Neuronal stem cell (in vitro differentiated cells): Measurements from ENCODE around the gene TRIM46.
A peak's percentile ranks its signal among the peaks of the same experiment; 100 is the strongest.

Source experiments
- DNase-seq: peaks from one replicate; pipeline ENCODE4 v3.0.0-alpha.2; 2013; ENCODE audit warnings: low spot score
- H2AFZ ChIP-seq: one replicate; pipeline ENCODE4 v1.6.1; 2013; ENCODE audit warnings: mild to moderate bottlenecking, low read length, inconsistent platforms
- H2AK5ac ChIP-seq: 2 replicates; pipeline ENCODE4 v1.6.1; 2013; ENCODE audit warnings: low read depth, mild to moderate bottlenecking, inconsistent platforms, low read length, moderate library complexity, mixed read lengths
- H2BK120ac ChIP-seq: 2 replicates; pipeline ENCODE4 v1.6.1; 2013; ENCODE audit warnings: low read depth, mild to moderate bottlenecking, inconsistent platforms, low read length, moderate library complexity, mixed read lengths
- H2BK12ac ChIP-seq: one replicate; pipeline ENCODE4 v1.6.1; 2013; ENCODE audit warnings: low read length, inconsistent platforms
- H2BK15ac ChIP-seq: 2 replicates; pipeline ENCODE4 v1.6.1; 2013; ENCODE audit warnings: mild to moderate bottlenecking, low read length, inconsistent platforms, mixed read lengths
- H2BK5ac ChIP-seq: one replicate; pipeline ENCODE4 v1.6.1; 2013; ENCODE audit warnings: inconsistent platforms, mild to moderate bottlenecking, low read length, moderate library complexity
- H3K14ac ChIP-seq: one replicate; pipeline ENCODE4 v1.6.1; 2013; ENCODE audit warnings: low read length, inconsistent platforms
- H3K18ac ChIP-seq: 2 replicates; pipeline ENCODE4 v1.6.1; 2013; ENCODE audit warnings: low read length, inconsistent platforms
- H3K23ac ChIP-seq: 2 replicates; pipeline ENCODE4 v1.6.1; 2013; ENCODE audit warnings: low read depth, mild to moderate bottlenecking, mixed read lengths, low read length, inconsistent platforms; ENCODE audit not compliant: poor library complexity
- H3K27ac ChIP-seq: replicated peaks from 3 replicates; pipeline ENCODE4 v1.5.1; 2013; ENCODE audit warnings: low read length, inconsistent platforms
- H3K27me3 ChIP-seq, 3 experiments: 2 replicates each; pipeline ENCODE4 v1.6.1; 2013; ENCODE audit warnings: low read length in 3 of 3, mild to moderate bottlenecking in 2 of 3, inconsistent platforms in 1 of 3, low read depth in 1 of 3, mixed read lengths in 1 of 3, moderate library complexity in 1 of 3; ENCODE audit not compliant: control insufficient read depth in 3 of 3, insufficient read depth in 3 of 3
- H3K36me3 ChIP-seq, 2 donors: replicated peaks in 1 of 2; 2 replicates each; pipeline ENCODE4 v1.6.1; 2013; ENCODE audit warnings: low read length in 2 of 2; ENCODE audit not compliant: control insufficient read depth in 2 of 2, insufficient read depth in 2 of 2
- H3K4ac ChIP-seq: 2 replicates; pipeline ENCODE4 v1.6.1; 2013; ENCODE audit warnings: inconsistent platforms, mild to moderate bottlenecking, low read length, moderate library complexity
- H3K4me1 ChIP-seq, 2 donors: 1 replicate in 1 of 2; 2 replicates in 1 of 2; pipeline ENCODE4 v1.6.1; 2013; ENCODE audit warnings: low read length in 2 of 2, low read depth in 1 of 2; ENCODE audit not compliant: control insufficient read depth in 2 of 2, insufficient read depth in 1 of 2
- H3K4me2 ChIP-seq: one replicate; pipeline ENCODE4 v1.6.1; 2013; ENCODE audit warnings: mild to moderate bottlenecking, low read length, inconsistent platforms; ENCODE audit not compliant: insufficient read depth, poor library complexity, severe bottlenecking
- H3K4me3 ChIP-seq, 2 donors: 2 replicates each; pipeline ENCODE4 v1.5.1; 2013; ENCODE audit warnings: low read length in 2 of 2, mild to moderate bottlenecking in 2 of 2, inconsistent platforms in 1 of 2, moderate library complexity in 1 of 2
- H3K79me1 ChIP-seq: one replicate; pipeline ENCODE4 v1.6.1; 2013; ENCODE audit warnings: low read depth, mild to moderate bottlenecking, inconsistent platforms, low read length, moderate library complexity
- H3K9ac ChIP-seq: one replicate; pipeline ENCODE4 v1.6.1; 2013; ENCODE audit warnings: mild to moderate bottlenecking, low read depth, low read length, inconsistent platforms; ENCODE audit not compliant: poor library complexity
- H3K9me3 ChIP-seq, 2 donors: replicated peaks in 1 of 2; 2 replicates each; pipeline versions ENCODE3 to v1.6.1; 2013; ENCODE audit warnings: low read length in 2 of 2, mild to moderate bottlenecking in 2 of 2, inconsistent platforms in 1 of 2, low read depth in 1 of 2, mixed read lengths in 1 of 2, moderate library complexity in 1 of 2; ENCODE audit not compliant: control insufficient read depth in 2 of 2, insufficient read depth in 1 of 2
- H4K8ac ChIP-seq: one replicate; pipeline ENCODE4 v1.6.1; 2013; ENCODE audit warnings: low read depth, mild to moderate bottlenecking, inconsistent platforms, low read length, moderate library complexity
- H4K91ac ChIP-seq: one replicate; pipeline ENCODE4 v1.6.1; 2013; ENCODE audit warnings: low read length, low read depth, mild to moderate bottlenecking, inconsistent platforms; ENCODE audit not compliant: poor library complexity
- WGBS, 2 donors: extraction: QIAGEN DNeasy Blood & Tissue Kit; methylation state at CpG; one replicate each; pipeline ENCODE4 v1.1.7; 2013; ENCODE audit warnings: missing lambda C conversion rate in 2 of 2, mixed read lengths in 1 of 2; ENCODE audit not compliant: insufficient read length in 2 of 2, insufficient replicate concordance in 1 of 2; ENCODE audit errors: extremely low coverage in 2 of 2; 5-methylcytosine and 5-hydroxymethylcytosine counted together

TRIM46 gene

DNA sequence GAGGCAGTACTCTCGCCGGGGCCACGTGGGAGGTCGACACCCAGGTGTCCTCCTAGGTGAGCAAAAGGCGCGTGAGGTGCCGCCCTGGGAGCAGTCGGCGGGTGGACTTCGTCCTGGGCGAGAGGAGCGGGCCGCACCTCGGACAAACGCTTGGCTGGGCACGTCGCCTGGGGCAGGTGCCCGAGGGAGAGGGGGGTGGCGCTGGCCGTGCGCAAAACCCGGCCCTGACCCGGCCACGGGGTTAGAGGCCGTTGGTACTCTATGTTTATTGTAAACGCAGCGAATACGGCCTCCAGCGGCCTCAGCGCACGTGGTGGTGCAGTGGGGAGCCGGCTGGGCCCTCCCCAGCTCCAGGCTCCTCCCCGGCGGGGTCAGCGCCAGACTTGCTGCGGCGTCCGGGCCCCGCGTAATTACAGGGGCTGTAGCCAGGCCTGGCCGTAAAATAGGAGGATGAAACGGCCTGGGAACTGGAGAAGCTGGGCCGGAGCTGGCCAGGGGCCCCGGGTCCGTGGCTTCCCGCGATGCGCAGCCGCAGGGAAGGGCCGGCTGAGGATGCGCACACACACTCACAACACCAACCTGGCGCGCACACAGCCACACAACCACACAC, 47.6 kb upstream of the TRIM46 start:
- H3K4me3 ChIP-seq, result peak overlapping the region; percentile 27 to 80
- peaks cover 10 to 80% (median 58%) of the 10 kb centered on the region in 3 experiments for H3K27me3 ChIP-seq
- peaks cover 36 to 48% of the 10 kb centered on the region in 2 donors for H3K4me1 ChIP-seq

DNA sequence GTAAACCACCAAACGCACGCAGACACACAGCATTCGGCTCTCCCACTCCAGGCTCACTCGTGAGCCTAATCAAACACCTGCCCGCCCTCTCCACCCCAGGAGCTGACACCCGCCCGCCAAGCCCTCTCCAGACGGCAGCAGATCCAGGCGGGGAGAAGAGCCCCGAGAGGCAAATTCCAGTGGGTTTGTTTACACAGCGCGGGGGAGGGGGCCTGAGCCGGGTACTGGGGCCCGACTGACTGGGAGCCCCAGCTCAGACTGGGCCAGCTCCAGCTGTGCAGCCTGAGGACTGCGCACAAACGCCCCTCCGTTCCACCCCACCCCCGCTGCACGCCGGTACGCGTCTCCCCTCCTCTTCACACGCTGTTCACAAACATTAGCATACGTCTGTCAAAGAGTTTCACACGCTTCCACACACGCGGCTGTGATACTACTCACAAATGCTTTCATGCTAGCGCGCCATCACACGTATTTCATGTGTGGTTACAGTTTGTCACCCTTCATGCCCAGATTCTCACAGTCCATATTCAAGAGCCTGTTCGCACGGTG, 47.0 kb upstream of the TRIM46 start:
- Histone ChIP-seq H4K8ac (no peak overlapping the region), H2BK5ac (no peak overlapping the region), H2AFZ (peak overlapping the region; percentile 85), H3K27ac (no peak overlapping the region), H3K79me1 (no peaks in the 10 kb centered on the region), H2BK12ac (peak overlapping the region; percentile 98), H3K18ac (peak overlapping the region; percentile 90), H3K27me3 (peaks cover 10 to 76% (median 62%) of the 10 kb centered on the region in 3 experiments), H4K91ac (no peak overlapping the region), H3K23ac (peak overlapping the region; percentile 29), H3K36me3 (peaks cover 0 to 2% of the 10 kb centered on the region in 2 donors), H3K9me3 (peaks cover 0 to 2% of the 10 kb centered on the region in 2 donors), H2BK120ac (no peak overlapping the region), H3K4ac (no peak overlapping the region), H3K4me2 (peak overlapping the region; percentile 91), H3K14ac (no peak overlapping the region), H3K4me3 (peak overlapping the region; percentile 27 to 80), H2AK5ac (peak overlapping the region; percentile 87), H3K9ac (peak overlapping the region; percentile 78), H3K4me1 (peaks cover 36 to 48% of the 10 kb centered on the region in 2 donors), H2BK15ac (peak overlapping the region; percentile 97)
- WGBS, 2 donors, result no CpG with 5 or more reads among the region's 32 CpGs
- DNase-seq, result no peak

More for the DNA sequence above, 47.6 kb upstream of the TRIM46 start:
- H4K8ac ChIP-seq, result no peak overlapping the region
- H2BK12ac ChIP-seq, result peak overlapping the region; percentile 98
- no peaks in the 10 kb centered on the region for H3K79me1 ChIP-seq
- H2BK15ac ChIP-seq, result peak overlapping the region; percentile 97
- H2BK120ac ChIP-seq, result no peak overlapping the region
- peak overlapping the region; percentile 26 for H2BK5ac ChIP-seq
- H3K9me3 ChIP-seq, result no peaks in the 10 kb centered on the region
- peak overlapping the region; percentile 29 for H3K23ac ChIP-seq
- peak overlapping the region; percentile 85 for H2AFZ ChIP-seq
- H3K18ac ChIP-seq, result peak overlapping the region; percentile 90
- H3K9ac ChIP-seq, result peak overlapping the region; percentile 66
- H4K91ac ChIP-seq, result no peak overlapping the region
- H3K4me2 ChIP-seq, result peak overlapping the region; percentile 91
- H3K14ac ChIP-seq, result peak overlapping the region; percentile 75
- H3K36me3 ChIP-seq, result no peaks in the 10 kb centered on the region
- DNase-seq, result peak; percentile 32
- peak overlapping the region; percentile 87 for H2AK5ac ChIP-seq
- H3K27ac ChIP-seq, result no peak overlapping the region
- H3K4ac ChIP-seq, result peak overlapping the region; percentile 31
- WGBS, 2 donors, result no CpG with 5 or more reads among the region's 53 CpGs

DNA sequence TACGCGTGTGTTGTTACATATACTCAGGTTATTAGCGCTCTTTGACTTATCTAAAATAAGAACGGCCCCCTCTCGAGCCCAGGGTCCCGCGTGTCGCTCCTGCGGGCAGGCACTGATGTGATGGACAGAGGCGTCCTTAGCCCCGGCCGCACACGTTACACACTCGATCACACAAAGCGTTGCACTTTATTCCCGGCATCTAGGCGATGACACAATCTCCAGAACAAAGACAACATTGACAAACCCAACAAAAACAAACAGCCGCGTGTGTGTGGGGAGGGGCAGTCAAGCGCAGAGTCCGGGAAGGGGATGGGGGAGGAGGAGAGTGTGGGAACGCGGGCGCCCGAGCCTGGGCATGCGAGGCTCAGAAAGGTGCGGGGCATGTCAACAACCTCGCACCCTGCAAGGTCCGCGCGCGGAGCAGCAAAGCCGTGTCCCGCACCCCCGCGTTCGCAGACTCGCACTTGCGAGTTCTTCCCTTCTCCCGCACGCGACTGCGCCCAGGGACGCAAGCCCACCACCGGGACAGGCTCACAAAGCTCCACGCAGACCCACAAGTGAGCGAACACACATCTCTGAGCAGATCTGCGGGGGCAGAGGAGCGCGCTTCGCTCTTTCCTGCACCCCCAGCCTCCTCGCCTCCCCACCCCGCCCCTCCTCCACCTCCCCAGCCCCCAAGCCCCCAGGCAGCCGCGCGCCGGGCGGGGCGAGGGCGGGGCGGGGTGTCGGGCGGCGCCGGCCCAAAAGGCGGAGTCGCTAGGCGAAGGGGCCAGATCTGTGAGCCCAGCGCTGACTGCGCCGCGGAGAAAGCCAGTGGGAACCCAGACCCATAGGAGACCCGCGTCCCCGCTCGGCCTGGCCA, 46.3 kb upstream of the TRIM46 start, which contains the start of gene EFNA1:
Gene EFNA1, plus strand, starts transcription at position 772 of the 862 bp plus-strand sequence. CDS start 102 bp downstream, outside the sequence.
- no peaks in the 10 kb centered on the region for H3K79me1 ChIP-seq
- peaks cover 0 to 2% of the 10 kb centered on the region in 2 donors for H3K9me3 ChIP-seq
- H4K8ac ChIP-seq, result no peak within 1 kb of the TSS
- no peak within 1 kb of the TSS for H3K27ac ChIP-seq
- H3K4me2 ChIP-seq, result peak within 1 kb of the TSS; percentile 91
- H3K18ac ChIP-seq, result peak within 1 kb of the TSS; percentile 90
- peak within 1 kb of the TSS; percentile 85 for H2AFZ ChIP-seq
- WGBS, 2 donors, result no CpG with 5 or more reads among the region's 76 CpGs
- peak within 1 kb of the TSS; percentile 87 for H2AK5ac ChIP-seq
- peak within 1 kb of the TSS; percentile 39 to 80 for H3K4me3 ChIP-seq
- H2BK5ac ChIP-seq, result no peak within 1 kb of the TSS
- H3K23ac ChIP-seq, result peak within 1 kb of the TSS; percentile 52
- H3K9ac ChIP-seq, result peak within 1 kb of the TSS; percentile 82
- no peak for DNase-seq
- no peak within 1 kb of the TSS for H3K4ac ChIP-seq
- peaks cover 10 to 74% (median 62%) of the 10 kb centered on the region in 3 experiments for H3K27me3 ChIP-seq
- H2BK15ac ChIP-seq, result peak within 1 kb of the TSS; percentile 97
- H2BK12ac ChIP-seq, result peak within 1 kb of the TSS; percentile 73
- peaks cover 0 to 2% of the 10 kb centered on the region in 2 donors for H3K36me3 ChIP-seq
- H3K14ac ChIP-seq, result peak within 1 kb of the TSS; percentile 31
- no peak within 1 kb of the TSS for H4K91ac ChIP-seq
- H2BK120ac ChIP-seq, result peak within 1 kb of the TSS; percentile 49
- H3K4me1 ChIP-seq, result peaks cover 36 to 48% of the 10 kb centered on the region in 2 donors
